GM12874 (cell line): ENCODE results near the gene TEX14.

ENCODE experiments used
- TF ChIP-seq, protein P1 (sequence below): IDR thresholded peaks from 2 replicates; pipeline ENCODE4 v1.5.1; 2011; ENCODE audit warnings: low read depth, mild to moderate bottlenecking, control low read depth, low read length, moderate library complexity; ENCODE audit not compliant: insufficient read depth

The TEX14 gene

DNA sequence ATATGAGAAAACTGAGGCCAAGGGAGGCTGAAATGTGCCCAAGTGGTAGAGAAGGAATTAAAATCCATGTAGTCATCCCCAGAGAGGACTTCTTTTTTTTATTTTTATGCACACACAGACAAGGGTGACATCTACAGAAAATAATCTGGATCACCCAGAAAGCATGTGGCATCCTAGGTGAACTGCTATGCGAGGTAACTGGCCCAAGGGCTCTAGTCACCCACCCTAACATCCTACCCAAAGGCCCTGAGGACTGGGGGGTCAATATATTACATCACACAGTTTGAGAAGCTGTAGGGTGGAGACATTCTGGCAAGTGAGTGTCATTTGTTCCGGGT lies 23.3 kb downstream of the TEX14 start:
- TF ChIP-seq, protein P1, sequence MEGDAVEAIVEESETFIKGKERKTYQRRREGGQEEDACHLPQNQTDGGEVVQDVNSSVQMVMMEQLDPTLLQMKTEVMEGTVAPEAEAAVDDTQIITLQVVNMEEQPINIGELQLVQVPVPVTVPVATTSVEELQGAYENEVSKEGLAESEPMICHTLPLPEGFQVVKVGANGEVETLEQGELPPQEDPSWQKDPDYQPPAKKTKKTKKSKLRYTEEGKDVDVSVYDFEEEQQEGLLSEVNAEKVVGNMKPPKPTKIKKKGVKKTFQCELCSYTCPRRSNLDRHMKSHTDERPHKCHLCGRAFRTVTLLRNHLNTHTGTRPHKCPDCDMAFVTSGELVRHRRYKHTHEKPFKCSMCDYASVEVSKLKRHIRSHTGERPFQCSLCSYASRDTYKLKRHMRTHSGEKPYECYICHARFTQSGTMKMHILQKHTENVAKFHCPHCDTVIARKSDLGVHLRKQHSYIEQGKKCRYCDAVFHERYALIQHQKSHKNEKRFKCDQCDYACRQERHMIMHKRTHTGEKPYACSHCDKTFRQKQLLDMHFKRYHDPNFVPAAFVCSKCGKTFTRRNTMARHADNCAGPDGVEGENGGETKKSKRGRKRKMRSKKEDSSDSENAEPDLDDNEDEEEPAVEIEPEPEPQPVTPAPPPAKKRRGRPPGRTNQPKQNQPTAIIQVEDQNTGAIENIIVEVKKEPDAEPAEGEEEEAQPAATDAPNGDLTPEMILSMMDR, result no peak

GRCh38 chr17:58667934-58668597 lies 23.8 kb downstream of the TEX14 start:
- TF ChIP-seq, protein P1, result no peak

DNA sequence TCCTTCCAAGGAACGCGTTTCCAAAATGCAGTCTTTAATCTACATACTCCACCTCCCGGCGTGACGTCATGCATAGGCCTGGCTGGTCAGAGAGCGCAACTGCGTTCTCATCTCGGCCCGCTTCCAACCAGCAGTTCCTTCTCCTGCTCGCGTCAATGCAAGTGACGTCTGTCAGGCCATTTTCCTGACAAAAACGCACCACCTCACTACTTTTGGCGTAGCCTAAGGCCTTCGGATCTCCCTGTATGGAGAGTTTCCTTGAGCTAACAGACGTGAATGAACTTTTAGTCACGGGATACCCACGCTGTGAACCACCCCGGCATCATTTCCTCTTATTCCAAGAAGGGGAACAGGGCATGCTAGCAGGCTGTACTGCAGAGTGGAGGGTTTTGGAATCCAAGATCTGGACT lies 25.0 kb downstream of the TEX14 start:
- TF ChIP-seq, protein P1, result no peak

- TF ChIP-seq, protein P1, result no peak
Measured at GRCh38 chr17:58665946-58666857, 25.6 kb downstream of the TEX14 start.

GRCh38 chr17:58664302-58664701 lies 27.5 kb downstream of the TEX14 start:
- TF ChIP-seq, protein P1, result no peak

GRCh38 chr17:58661499-58661898 lies 30.3 kb downstream of the TEX14 start:
- TF ChIP-seq, protein P1, result no peak

GRCh38 chr17:58660621-58661020 lies 31.2 kb downstream of the TEX14 start:
- TF ChIP-seq, protein P1, result no peak
